Stomach smooth muscle (tissue), 2 donors: Measurements from ENCODE around the gene ZNF292.

Experiments
- H3K27ac ChIP-seq: one replicate; pipeline ENCODE4 v1.7.0; 2013; ENCODE audit warnings: mild to moderate bottlenecking, low read length, inconsistent platforms
- H3K27me3 ChIP-seq, 2 donors: one replicate each; pipeline ENCODE4 v1.7.0; 2013; ENCODE audit warnings: low read length in 2 of 2; ENCODE audit not compliant: insufficient read depth in 2 of 2, control insufficient read depth in 1 of 2
- H3K36me3 ChIP-seq, 2 donors: one replicate each; pipeline ENCODE4 v1.7.0; 2013; ENCODE audit warnings: low read length in 2 of 2; ENCODE audit not compliant: control insufficient read depth in 2 of 2, insufficient read depth in 2 of 2
- H3K4me1 ChIP-seq: one replicate; pipeline ENCODE4 v1.7.0; 2013; ENCODE audit warnings: low read length; ENCODE audit not compliant: control insufficient read depth, insufficient read depth
- H3K4me3 ChIP-seq, 2 donors: one replicate each; pipeline ENCODE4 v1.7.0; 2013; ENCODE audit warnings: low read length in 2 of 2
- H3K9ac ChIP-seq, 2 donors: one replicate each; pipeline ENCODE4 v1.7.0; 2013; ENCODE audit warnings: low read length in 2 of 2, mild to moderate bottlenecking in 1 of 2
- H3K9me3 ChIP-seq, 2 donors: one replicate each; pipeline ENCODE4 v1.7.0; 2013; ENCODE audit warnings: low read length in 2 of 2; ENCODE audit not compliant: control insufficient read depth in 2 of 2
- donor health status: healthy.
- donor health status: Pancreatic carcinoma.

The ZNF292 gene

DNA sequence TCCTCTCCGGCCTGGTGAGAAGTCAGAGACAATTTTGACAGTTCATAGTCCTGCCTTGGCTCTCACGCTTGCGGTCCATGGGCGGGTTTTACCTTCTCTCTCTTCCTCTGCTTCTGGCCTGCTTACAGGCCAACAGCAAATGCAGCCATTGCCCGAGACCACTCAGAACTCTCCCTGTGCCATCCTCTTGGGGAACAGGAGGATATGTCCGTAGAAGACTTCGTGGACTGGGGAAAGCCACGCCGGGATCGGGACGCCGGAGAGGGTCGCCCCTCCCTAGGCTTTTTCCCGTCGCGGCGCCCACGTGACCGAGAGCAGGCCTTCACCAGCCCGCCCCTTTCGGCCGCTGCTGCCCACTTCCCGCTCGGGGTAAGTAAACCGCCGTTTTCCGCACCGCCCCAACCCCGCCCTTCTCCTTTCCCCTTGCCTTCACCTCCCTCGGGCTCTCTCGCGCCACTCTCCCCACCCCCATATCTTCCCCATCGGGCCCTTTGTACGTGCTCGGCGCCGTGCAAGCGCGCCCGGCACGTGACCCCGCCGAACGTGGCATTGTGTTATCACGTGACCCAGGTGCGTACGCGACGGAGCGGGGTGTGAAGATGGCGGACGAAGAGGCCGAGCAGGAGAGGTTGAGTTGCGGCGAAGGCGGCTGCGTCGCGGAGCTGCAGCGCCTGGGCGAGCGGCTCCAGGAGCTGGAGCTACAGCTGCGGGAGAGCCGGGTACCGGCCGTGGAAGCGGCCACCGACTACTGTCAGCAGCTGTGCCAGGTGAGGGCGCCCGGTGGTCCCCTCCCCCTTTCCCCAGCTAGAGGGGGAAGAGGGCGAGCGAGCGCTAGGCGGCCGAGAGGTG lies at the start of gene ZNF292:
ZNF292 (plus strand) TSS at position 573 of the 849 bp plus-strand sequence; CDS start at position 600, 27 bp downstream.
- peak within 1 kb of the TSS; percentile 89 to 96 for H3K4me3 ChIP-seq
- H3K9ac ChIP-seq: peak within 1 kb of the TSS; percentile 80 to 96
- no peaks in the 10 kb centered on the region for H3K36me3 ChIP-seq
- no peaks in the 10 kb centered on the region for H3K27me3 ChIP-seq
- peak within 1 kb of the TSS; percentile 95 for H3K27ac ChIP-seq
- H3K9me3 ChIP-seq: no peaks in the 10 kb centered on the region
- H3K4me1 ChIP-seq: peaks cover 16% of the 10 kb centered on the region

DNA sequence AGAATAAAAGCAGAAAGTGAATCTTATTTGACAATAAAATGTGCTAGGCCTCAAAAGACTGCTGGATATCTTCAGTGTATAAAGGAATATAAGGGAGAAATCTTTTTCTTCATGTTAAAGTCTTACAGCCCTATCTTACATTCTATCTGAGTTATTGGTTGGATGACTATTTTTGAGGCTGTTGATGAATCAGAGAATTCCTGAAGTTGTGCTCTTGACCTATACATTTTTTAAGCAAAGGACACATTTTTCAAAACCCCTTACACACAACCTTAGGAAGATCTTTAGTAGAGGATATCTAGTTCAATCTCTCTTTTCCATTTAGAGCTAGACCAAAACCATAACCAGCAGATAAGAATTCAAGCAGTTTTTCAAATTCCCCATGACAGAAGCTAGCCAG lies 49.5 kb upstream of the ZNF292 start:
- Histone ChIP-seq H3K9ac (no peak overlapping the region), H3K4me3 (no peak overlapping the region), H3K27ac (no peak overlapping the region), H3K36me3 (no peaks in the 10 kb centered on the region), H3K4me1 (no peaks in the 10 kb centered on the region), H3K9me3 (no peaks in the 10 kb centered on the region), H3K27me3 (no peaks in the 10 kb centered on the region)

DNA sequence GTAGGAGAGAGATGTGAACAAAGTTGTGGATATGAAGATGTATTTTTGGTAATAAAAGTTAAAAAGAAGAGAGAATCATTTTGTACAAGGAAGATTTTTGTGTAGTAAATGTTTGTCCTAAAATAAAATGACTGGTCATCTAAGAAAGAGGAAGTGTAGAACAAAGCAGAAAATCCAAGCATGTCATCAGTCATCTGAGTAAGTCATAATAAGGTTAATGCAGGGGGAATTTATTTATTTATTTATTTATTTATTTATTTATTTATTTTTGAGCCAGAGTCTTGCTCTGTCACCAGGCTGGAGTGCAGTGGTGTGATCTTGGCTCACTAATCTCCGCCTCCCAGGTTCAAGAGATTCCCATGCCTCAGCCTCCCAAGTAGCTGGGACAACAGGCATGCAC lies 44.7 kb upstream of the ZNF292 start:
- Histone ChIP-seq H3K27me3 (no peaks in the 10 kb centered on the region), H3K4me3 (no peak overlapping the region), H3K9ac (no peak overlapping the region), H3K4me1 (no peaks in the 10 kb centered on the region), H3K9me3 (no peaks in the 10 kb centered on the region), H3K36me3 (no peaks in the 10 kb centered on the region), H3K27ac (no peak overlapping the region)

DNA sequence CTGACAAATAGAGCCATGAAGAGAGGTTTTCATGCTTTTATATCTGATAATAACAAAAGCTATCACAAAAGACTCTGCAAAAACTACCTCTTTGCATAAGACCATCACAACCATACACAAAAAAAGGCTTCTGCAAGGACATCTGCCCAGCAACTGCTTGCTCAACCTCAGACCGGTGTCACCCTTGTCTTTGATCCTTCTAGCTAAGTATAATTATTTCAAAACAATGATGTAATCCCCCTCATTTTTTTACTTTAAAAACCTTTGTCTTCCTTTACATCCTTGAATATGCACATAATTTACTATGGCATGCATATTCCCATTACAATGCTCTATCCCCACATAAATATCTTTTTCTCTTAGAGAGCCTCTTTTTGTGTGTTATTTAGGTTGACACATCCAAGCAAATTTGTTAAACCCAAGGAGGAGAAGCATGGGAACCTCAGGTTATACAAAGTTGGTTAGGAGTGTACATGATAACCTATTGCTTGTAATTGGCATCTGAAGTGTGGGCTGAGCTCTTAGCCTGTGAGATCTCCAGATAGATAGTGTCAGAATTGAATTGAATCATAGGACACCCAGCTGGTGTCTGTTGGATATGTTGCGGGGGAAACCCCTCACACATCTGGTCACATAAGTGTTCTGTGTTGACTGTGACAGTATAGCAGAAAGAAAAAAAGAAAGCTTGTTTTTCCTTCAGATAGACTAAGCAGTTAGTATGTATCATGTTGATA lies 39.8 kb upstream of the ZNF292 start:
- no peak overlapping the region for H3K4me3 ChIP-seq
- H3K27me3 ChIP-seq: no peaks in the 10 kb centered on the region
- H3K27ac ChIP-seq: no peak overlapping the region
- H3K36me3 ChIP-seq: no peaks in the 10 kb centered on the region
- no peaks in the 10 kb centered on the region for H3K9me3 ChIP-seq
- no peaks in the 10 kb centered on the region for H3K4me1 ChIP-seq
- H3K9ac ChIP-seq: no peak overlapping the region

DNA sequence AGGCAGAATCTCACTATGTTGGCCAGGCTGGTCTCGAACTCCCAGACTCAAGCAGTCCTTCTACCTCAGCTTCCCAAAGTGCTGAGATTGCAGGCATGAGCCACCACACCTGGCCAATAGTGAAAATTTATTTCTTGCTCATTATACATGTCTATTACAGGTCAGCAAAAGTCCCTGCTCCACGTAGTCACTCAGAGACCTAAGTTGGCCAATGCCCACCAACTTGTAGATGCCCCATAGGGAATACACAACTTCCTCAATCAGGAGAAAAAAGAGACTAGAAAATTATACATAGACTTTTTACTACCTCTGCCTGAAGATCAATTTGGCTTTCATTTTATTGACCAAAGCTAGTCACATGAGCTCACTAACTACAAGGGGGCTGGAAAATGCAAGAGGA lies 38.4 kb upstream of the ZNF292 start:
- H3K27ac ChIP-seq: no peak overlapping the region
- H3K4me3 ChIP-seq: no peak overlapping the region
- H3K9me3 ChIP-seq: no peaks in the 10 kb centered on the region
- no peaks in the 10 kb centered on the region for H3K27me3 ChIP-seq
- H3K36me3 ChIP-seq: no peaks in the 10 kb centered on the region
- H3K9ac ChIP-seq: no peak overlapping the region
- no peaks in the 10 kb centered on the region for H3K4me1 ChIP-seq

DNA sequence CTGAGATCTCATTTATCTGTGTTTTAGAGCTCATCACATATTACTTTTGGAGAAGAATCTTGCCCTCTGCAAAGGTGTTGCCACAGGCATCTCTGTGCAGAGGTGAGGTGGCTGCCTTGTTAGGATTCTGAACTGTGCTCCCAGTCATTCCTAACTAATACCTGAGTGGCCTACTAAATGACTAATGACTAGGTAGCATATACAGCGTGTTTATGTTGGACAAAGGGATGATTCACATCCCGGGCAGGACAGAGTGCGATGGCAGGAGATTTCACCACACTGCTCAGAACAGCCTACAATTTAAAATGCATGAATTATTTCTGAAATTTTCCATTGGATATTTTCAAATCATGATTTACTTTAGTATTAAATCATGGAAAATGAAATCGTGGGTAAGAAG lies 37.3 kb upstream of the ZNF292 start:
- no peak overlapping the region for H3K4me3 ChIP-seq
- no peak overlapping the region for H3K27ac ChIP-seq
- H3K4me1 ChIP-seq: no peaks in the 10 kb centered on the region
- H3K9me3 ChIP-seq: no peaks in the 10 kb centered on the region
- H3K27me3 ChIP-seq: peaks cover 2 to 8% of the 10 kb centered on the region in 2 donors
- H3K36me3 ChIP-seq: no peaks in the 10 kb centered on the region
- no peak overlapping the region for H3K9ac ChIP-seq

DNA sequence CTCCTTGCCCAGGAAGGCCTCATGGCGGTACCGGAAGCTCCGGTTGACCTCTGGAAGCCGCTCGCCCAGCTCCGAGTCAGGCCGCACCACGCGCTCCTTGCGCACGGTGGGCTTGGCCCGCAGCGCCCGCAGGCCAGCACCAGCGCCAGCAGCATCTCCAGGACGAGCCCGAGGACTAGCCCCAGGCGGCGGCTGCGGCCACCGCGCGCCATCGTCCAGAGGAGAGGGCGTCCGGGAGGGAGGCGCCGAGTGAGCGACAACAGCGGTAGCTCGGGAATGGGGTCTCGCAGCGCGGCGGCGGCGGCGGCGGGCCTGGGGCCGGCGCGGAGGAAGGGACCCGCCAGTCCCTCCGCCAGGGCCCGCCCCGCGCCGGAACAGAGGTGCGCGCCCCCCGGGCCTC lies 32.9 kb upstream of the ZNF292 start:
- Histone ChIP-seq H3K4me1 (no peaks in the 10 kb centered on the region), H3K36me3 (no peaks in the 10 kb centered on the region), H3K4me3 (peak overlapping the region in 1 of 2 donors; percentile 3), H3K9me3 (no peaks in the 10 kb centered on the region), H3K9ac (no peak overlapping the region), H3K27me3 (peaks cover 2 to 14% of the 10 kb centered on the region in 2 donors), H3K27ac (no peak overlapping the region)

DNA sequence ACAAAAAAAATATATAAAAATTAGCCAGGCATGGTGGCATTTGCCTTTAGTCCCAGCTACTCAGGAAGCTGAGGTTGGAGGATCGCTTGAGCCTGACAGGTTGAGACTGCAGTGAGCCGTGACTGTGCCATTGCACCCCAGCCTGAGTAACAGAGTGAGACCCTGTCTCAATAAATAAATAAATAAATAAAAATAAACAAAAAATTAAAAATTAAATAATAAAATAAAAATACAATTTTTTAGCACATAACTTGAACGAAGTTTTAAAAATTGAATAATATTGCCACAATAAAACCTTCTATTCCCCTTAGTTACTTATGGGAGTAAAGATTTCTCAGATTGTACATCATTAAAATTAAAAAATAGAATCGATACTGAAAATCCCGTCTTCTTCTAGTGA lies 31.3 kb upstream of the ZNF292 start:
- Histone ChIP-seq H3K27ac (no peak overlapping the region), H3K4me3 (no peak overlapping the region), H3K9me3 (no peaks in the 10 kb centered on the region), H3K9ac (no peak overlapping the region), H3K4me1 (no peaks in the 10 kb centered on the region), H3K36me3 (no peaks in the 10 kb centered on the region), H3K27me3 (peaks cover 2 to 14% of the 10 kb centered on the region in 2 donors)

DNA sequence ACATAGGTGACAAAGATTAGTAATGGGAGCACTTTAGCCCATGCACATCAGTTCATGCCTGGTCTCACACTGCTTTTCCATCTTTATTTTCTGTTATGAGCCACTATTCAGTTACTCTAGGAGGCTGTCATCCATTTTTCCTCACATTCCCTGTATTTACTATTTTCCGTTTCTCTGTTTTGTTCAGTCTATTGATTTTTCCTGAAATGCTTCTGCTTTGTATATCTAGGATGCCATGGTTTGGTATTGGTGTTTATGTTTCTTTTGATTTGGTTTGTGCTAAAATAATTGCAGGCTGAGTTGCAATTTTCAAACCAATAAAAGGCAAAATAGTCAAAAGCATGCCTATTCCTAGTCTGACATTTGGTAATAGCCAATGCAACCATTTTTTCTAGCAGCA lies 28.9 kb upstream of the ZNF292 start:
- Histone ChIP-seq H3K9ac (no peak overlapping the region), H3K36me3 (no peaks in the 10 kb centered on the region), H3K27ac (no peak overlapping the region), H3K4me1 (no peaks in the 10 kb centered on the region), H3K4me3 (no peak overlapping the region), H3K9me3 (no peaks in the 10 kb centered on the region), H3K27me3 (peaks cover 2 to 14% of the 10 kb centered on the region in 2 donors)

DNA sequence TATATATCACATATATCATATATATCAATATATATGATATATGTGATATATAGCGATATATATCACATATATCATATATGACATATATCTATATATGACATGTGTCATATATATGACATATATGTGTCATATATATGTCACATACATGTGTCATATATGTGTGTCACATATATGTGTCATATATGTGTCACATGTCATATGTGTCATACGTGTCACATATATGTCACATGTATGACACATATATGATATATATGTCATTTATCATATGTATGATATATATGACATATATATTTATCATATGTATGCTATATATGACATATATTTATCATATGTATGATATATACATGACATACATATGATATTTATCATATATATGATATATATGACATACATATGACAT lies 27.6 kb upstream of the ZNF292 start:
- no peaks in the 10 kb centered on the region for H3K36me3 ChIP-seq
- H3K27ac ChIP-seq: no peak overlapping the region
- no peak overlapping the region for H3K4me3 ChIP-seq
- no peaks in the 10 kb centered on the region for H3K9me3 ChIP-seq
- H3K27me3 ChIP-seq: peaks cover 2 to 6% of the 10 kb centered on the region in 2 donors
- no peak overlapping the region for H3K9ac ChIP-seq
- no peaks in the 10 kb centered on the region for H3K4me1 ChIP-seq

DNA sequence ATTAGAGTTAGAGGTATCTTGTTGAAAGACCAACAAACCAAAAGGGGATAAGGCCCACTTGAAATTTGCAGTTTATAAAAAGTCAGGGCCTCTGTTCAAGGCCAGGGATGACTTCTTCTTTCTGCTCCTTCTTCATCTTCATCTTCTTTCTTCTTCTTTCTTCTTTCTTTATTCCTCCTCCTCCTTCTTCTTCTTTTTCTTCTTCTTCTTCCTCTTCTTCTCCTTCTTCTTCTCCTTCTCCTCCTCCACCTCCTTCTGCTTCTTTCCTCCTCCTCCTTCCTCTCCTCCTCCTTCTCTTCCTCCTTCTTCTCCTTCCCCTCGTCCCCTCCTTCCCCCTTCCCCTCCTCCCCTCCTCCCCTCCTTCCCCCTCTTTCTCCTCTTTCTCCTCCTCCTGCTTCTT lies 18.4 kb upstream of the ZNF292 start:
- Histone ChIP-seq H3K27me3 (no peaks in the 10 kb centered on the region), H3K4me3 (no peak overlapping the region), H3K36me3 (no peaks in the 10 kb centered on the region), H3K9me3 (no peaks in the 10 kb centered on the region), H3K4me1 (no peaks in the 10 kb centered on the region), H3K27ac (no peak overlapping the region), H3K9ac (no peak overlapping the region)
